NCI-H2081 treated with DMSO at 0.1 percent for 48 hours (cell line): ENCODE measurements around the gene ALKBH5.
A peak's percentile ranks its signal among the peaks of the same experiment; 100 is the strongest.

Experiments used
- DNase-seq: peaks from one replicate; lab custom pipeline; 2025; lab: John Stamatoyannopoulos, UW

The ALKBH5 gene

DNA sequence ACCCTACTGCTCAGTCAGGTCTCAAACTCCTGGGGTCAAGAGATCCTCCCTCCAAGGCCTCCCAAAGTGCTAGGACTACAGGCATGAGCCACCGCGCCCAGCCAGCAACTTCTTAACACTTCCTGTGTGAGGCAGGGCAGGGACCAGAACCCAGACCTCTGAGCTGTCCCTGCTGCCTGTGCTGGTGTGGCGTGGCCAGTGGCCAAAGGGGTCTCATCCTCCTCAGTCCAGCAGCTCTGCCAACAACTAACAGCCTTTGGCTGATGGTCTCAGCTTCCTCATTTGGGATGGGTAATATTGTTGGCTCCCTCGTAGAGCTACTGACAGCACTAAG, 40.4 kb downstream of the ALKBH5 start:
- no peak for DNase-seq

DNA sequence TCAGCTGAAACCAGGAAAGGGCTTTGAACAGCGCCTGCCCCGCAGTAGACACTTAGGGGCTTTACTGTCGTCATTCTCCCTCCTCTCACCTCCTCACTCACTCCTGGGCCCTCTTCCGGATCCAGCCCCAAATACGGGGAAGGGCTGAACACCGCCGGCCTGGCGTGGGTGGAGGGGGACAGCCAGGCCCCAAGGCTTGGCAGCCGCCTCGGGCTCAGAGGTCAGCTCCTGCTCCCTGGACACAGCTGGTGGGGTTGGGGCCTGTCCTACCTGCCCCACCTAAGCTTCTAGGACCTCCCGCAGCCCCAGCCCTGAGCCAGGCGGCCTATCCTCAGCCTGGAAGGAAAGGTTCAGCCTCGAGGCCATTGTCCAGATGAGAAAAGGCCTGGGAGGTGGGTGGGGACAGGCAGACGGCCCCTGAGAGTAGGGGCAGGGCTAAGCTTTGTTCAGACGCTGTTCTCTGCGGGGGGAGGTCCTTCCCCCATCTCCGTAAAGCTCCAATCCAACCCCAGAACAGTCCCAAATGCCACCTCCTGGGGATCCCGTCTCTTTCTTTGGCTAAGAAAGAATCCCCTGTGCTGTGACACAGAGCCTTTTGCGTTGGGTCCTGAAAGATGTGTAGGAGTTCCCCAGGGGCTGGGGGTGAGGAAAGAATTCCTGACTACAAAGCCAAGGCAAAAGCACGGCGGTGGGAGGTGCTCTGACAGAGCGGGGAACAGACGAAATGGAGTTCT, 40.9 kb downstream of the ALKBH5 start:
- DNase-seq, result no peak

DNA sequence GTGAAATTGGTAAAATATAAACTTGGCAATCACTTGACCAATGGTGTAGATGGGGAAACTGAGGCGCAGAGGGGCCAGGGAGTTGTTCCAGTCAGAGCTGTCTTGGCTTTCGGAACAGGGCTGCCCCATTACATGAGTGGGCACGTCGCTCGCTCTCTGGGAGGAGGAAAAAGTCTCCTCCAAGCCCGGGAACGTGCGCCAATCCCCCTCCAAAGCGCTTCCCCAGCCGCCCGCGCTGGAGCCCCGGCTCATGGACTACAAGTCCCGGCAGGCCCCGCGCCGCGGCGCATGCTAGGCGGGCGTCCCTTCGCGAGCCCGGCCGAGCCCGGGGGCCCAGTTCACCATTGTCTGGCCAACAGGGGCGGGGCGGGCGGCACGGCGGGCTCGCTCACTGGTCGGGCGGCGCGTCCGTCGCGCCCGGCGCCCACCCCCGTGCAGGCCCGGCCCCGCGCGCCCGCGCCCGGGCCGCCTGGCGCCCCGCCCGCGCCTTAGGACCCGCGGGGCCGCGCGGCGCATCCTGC, 41.6 kb downstream of the ALKBH5 start, which contains the start of gene LLGL1:
Gene LLGL1, plus strand, starts transcription at position 515 of the 521 bp plus-strand sequence. CDS start 48 bp downstream, outside the sequence.
- DNase-seq, result peak; percentile 32

DNA sequence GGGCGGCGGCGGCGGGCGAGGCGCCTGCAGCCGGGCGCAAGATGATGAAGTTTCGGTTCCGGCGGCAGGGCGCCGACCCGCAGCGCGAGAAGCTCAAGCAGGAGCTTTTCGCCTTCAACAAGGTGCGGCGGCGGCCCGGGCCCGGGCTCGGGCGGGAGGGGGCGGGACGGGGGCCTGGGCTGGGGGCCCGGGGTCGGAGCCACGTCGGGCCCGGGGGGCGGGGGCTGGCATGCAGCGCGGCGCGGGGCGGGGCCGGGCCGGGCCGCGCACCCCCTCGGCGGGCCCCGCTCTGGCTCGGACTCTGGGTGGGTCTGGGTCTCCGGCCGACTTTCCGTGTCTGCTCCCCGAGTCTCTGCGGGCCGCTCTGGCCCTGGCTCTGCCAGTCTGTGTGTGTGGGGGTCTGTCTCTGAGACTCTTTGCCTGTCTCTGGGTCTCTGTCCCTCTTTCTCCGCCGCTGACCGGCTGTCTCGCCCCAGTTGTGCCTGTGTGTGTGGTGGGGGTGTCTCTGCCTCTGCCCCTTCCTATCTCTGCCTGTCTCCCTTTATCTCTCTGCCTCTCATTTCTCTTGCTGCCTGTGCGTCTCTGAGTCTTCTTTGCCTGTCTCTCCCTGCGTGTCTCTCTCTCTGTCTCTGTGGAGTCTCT, 42.1 kb downstream of the ALKBH5 start:
- DNase-seq, result no peak

DNA sequence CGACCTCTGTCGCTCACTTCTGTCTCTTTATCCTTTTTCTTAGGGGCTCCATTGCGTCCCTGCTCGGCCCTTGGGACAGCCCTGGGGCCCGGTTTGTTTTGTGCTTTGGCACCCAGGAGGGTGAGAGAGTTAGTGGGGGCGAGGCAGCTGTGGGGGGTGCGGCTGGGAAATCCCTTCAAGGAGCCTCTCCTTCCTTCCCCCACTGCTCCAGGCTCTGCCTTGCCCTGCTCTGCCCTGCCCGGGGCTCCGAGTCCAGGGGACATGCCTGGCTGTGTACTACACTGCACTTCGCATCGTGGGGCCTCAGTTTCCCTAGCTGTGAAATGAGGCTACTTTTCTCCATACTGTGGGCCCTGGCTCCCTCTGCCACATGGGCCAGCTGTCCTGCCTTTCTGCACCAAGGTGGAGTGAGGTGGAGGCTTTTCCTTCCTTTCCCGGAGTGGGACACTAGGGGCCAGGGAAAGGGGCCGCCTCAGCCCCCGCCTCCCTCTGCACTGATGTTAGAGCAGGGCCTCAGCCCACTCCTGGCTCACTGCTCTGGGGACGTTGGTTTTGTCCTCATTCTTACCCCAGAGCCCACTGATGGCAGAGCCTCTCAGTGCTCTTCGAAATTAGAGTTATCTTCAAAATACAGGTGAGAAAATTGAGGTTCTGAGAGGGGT, 42.8 kb downstream of the ALKBH5 start:
- DNase-seq, result no peak

DNA sequence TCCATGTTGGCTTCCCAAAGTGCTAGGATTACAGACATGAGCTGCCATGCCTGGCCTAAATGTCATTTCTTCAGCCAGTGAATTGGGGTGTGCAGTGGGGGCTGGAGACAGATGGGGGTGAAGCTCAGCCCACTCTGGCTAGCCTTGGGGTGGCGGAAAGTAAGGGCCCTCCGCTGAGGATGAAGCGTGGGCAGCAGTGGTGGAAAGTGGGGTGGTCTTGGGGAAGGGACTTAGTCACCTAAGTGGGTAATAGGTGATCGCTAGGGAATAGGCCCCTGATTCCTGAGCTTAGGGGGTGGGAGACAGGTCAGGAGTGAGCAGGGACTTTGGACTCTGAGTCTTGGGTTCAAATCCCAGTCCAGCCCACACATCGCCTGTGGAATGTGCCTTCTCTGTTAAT, 44.0 kb downstream of the ALKBH5 start:
- DNase-seq, result no peak

DNA sequence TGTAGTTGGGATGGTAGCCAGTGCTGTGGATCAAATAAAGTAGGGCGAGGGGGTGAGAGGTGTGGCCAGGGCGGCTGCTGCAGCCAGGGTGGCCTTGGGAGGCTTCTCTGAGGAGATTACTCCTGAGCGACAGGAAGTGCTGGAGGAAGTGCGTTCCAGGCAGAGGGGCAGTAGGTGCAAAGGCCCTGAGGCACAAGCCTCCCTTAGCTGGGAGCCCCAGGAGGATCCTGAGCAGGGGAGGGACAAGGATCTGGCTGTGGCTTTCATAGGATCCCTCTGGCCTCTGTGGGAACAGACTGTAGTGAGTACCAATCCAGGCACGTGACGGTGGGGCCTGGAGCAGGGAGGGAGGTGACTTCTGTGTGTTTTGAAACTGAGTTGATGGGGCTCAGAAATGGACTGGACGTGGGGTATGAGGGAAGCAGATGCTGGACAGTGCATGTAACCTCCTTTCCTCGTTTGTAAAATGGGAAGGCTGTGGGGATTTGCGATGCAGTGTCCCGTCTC, 44.6 kb downstream of the ALKBH5 start:
- no peak for DNase-seq

DNA sequence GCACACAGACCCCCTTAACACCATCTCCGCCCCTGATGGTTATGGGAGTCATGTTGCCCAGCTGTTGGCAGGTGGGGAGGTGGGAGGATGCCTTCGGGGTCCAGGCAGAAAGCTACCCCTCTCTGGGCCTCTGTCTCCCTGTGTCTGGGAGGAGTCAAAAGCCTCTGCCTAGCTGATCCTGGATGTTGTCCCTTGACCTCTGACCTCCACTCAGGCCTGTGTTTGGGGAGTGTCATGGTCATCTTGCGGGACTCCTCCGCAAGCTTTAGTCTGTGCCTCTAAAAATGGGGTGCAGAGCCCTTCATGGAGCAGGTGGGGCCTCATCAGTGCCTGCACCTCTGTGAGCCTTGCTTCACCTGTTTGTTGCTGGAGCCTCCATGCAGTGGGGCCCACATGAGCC, 45.6 kb downstream of the ALKBH5 start:
- DNase-seq, result no peak

DNA sequence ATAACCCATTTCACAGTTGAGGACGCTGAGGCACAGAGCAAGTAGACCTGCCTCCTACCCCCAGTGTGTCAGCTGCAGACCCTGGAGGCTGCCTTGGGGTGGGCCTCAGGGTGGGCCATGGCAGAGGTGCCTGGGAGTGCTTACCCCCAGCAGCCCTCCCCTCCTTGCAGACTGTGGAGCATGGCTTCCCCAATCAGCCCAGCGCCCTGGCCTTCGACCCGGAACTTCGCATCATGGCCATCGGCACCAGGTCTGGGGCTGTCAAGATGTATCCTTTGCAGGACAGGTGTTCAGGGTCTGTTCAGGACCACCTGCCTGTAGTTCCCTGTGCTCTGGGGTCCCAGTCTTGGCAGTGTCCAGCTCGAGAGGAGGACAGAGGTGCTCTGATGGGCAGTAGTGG, 46.1 kb downstream of the ALKBH5 start:
- no peak for DNase-seq

DNA sequence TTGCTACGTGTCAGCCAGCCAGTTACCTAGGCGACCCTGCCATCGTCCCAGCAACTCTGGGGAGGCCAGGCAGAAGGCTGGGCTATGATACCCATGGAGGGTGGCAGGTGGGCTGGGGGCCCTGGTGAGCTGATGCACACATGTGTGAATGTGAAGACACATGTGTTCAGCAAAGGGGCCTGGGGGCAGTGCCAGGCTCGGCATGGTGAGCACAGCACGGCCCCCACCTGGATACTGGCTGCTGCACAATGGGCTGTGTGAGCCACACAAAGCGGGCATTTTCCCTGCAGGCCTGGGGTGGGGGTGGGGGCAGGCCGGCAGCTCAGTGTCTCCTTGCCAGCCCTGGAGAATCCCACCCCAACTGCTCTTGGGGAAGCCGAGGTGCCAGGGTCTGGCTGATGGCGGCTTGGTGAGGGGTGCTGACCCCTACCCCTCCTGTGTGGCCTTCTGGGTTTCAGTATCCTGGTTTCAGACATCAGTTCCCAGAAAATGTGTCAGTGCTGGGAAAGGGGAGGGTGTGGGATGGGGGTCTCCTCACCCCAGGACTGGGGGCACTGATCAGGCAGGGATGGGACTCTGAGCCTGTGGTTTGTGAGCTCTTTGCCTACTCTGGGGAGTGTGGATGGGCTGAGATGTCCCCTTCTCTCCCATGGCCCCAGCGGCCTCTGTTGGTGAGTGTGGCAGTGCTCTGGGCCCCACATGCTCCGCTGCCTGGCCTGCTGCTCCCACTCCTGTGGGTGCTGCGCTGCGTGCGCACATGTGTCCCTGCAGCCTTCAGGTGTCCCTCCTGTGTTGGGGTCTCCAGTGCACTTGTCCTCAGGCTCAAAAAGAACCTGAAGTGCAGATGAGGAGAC, 46.9 kb downstream of the ALKBH5 start:
- no peak for DNase-seq

DNA sequence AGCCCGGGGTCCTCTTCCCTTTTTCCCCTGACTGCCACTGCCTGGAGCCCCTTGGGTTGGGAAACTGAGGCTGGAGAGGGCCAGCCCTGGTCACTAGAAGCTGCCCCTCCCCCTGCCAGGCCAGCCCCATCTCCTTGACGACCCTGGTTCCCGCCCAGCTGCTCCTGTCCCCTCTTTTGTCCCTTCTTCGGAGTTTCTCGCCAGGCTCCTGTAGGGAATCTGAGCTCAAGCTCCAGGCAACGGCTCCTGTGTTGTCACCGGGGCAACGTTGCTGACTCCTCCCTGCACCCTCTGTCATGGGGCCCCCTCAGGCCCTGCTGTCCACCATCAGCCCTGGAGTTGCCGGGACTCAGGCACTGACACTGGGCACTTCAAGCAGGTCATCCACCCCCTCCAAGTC, 47.5 kb downstream of the ALKBH5 start:
- DNase-seq, result no peak

DNA sequence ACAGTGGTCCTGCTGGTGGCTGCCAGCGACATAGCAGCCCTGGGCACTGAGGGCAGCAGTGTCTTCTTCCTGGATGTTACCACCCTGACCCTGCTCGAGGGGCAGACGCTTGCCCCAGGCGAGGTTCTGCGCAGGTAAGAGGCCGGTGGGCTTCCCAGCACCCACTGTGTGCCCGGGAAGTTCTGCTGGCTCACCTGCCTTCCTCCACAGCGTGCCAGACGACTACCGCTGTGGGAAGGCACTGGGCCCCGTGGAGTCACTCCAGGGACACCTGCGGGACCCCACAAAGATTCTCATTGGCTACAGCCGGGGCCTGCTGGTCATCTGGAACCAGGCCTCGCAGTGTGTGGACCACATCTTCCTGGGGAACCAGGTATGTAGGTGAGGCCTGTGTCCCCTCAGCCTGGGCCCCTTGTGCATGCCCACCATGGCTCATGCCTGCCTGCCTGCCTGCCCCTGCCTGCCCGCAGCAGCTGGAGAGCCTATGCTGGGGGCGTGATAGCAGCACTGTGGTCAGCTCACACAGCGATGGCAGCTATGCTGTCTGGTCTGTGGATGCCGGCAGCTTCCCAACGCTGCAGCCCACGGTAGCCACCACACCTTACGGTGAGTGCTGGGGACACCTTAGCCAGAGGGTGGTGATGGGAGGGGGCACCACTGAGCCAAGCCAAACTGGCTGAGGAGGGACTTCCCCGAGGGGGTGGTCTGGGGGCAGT, 50.3 kb downstream of the ALKBH5 start:
- no peak for DNase-seq

DNA sequence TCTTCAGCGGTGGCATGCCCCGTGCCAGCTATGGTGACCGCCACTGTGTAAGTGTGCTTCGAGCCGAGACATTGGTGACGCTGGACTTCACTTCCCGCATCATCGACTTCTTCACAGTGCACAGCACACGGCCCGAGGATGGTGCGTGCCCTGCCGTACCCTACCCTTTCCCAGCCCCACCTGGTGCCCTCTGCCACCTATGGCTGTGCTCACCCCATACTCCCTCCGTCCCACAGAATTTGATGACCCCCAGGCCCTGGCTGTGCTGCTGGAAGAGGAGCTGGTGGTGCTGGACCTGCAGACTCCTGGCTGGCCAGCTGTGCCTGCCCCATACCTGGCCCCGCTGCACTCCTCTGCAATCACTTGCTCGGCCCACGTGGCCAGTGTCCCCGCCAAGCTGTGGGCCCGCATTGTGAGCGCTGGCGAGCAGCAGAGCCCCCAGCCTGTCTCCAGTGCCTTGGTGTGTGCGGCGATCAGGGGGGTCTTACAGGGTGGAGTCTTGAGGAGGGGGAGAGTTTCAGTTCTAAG, 51.3 kb downstream of the ALKBH5 start:
- no peak for DNase-seq

DNA sequence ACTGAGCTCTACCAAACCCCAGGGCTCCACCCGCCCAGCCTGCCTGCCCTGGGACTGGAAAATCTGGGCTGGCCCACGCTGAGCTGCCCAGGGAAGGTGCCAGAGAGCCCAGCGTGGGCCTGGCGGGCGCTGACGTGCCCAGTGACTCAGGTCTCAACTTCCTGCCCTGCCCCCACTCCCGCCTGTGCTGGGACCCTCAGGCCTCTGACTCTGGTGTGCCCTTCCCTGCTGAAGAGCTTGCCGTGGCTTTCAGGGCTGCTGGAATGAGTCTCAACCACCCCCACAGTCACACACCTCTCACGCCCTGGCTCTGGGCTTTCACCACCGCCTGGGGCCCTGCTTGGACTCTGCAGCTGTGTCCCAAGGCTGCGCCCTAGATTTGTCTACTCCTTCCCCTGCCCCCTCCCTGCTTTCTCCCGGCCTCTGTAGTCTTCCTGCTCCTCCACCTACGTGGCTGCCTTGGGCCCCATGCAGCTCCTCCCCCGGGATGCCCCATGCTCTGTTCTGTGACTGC, 52.2 kb downstream of the ALKBH5 start:
- DNase-seq, result no peak

DNA sequence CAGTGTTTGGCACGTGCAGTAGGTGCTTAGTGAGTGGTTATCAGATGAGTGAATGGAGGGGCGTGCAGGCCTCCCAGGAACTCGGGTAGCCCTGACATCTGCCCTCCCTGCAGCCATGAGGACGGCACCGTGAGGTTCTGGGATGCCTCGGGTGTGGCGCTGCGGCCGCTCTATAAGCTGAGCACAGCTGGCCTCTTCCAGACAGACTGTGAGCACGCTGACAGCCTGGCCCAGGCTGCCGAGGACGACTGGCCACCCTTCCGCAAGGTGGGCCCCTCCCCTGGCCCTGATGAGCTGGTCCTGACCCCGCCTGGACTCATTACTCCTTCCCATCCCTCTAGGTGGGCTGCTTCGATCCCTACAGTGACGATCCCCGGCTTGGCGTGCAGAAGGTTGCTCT, 52.9 kb downstream of the ALKBH5 start:
- DNase-seq, result no peak

DNA sequence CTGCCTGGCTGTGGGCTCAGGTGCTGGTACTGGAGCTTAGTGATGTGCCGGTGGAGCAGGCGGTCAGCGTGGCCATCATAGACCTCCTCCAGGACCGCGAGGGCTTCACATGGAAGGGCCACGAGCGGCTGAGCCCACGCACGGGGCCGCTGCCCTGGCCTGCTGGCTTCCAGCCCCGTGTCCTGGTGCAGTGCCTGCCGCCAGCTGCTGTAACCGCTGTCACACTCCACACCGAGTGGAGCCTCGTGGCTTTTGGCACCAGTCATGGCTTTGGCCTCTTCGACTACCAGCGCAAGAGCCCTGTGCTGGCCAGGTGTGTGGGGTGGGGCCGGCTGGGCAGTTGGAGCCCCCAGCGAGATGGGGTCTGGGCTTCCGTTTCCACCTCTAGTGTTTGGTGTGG, 53.8 kb downstream of the ALKBH5 start:
- DNase-seq, result no peak

DNA sequence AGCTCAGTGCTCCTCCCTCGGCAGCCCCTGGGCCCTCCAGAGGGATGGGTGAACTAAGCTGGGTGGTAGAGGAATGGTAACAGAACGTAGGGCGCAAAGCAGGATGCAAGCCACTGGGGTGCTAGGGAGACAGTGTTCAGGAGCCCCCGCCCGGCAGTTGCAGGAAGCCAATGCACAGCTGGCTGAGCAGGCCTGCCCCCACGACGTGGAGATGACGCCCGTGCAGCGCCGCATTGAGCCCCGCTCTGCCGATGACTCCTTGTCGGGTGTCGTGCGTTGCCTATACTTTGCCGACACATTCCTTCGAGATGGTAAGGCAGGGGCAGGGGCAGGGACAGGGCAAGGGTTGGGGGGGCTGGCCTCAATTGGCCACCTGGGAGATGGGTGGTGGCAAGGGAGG, 54.7 kb downstream of the ALKBH5 start:
- DNase-seq, result no peak

DNA sequence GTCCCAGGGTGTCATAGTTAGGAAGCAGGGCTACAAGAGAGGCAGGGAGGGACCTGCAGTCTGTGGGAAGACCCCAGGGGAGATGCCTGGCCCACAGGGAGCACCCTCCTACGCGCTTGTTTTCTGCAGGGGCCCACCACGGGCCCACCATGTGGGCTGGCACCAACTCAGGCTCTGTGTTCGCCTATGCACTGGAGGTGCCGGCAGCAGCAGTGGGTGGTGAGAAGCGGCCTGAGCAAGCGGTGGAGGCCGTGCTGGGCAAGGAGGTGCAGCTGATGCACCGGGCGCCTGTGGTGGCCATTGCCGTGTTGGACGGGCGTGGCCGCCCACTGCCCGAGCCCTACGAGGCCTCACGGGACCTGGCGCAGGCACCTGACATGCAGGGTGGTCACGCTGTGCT, 56.8 kb downstream of the ALKBH5 start:
- DNase-seq, result no peak

DNA sequence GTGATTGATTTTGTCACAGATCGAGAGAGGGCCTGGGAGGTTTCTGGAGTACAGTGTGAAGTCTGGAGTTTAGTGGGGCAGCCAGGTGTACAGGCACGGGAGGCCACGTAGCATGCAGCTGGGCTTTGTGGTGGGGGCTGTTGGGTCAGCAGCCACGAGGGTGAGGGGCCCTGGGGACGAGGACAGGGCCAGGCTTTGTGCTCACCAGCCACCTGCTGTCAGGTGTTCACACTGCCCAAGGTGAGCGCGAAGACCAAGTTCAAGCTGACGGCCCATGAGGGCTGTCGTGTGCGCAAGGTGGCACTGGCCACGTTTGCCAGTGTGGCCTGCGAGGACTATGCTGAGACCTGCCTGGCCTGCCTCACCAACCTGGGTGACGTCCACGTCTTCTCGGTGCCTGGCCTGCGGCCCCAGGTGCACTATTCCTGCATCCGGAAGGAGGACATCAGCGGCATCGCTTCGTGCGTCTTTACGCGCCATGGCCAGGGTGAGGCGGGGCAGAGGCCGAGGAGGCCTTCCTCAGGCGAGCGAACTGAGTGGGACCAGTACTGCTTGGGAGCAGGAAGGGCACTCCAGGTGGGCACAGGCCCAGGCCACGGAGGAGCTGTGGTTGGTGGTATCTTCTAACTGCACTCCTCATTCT, 57.7 kb downstream of the ALKBH5 start:
- DNase-seq, result no peak

DNA sequence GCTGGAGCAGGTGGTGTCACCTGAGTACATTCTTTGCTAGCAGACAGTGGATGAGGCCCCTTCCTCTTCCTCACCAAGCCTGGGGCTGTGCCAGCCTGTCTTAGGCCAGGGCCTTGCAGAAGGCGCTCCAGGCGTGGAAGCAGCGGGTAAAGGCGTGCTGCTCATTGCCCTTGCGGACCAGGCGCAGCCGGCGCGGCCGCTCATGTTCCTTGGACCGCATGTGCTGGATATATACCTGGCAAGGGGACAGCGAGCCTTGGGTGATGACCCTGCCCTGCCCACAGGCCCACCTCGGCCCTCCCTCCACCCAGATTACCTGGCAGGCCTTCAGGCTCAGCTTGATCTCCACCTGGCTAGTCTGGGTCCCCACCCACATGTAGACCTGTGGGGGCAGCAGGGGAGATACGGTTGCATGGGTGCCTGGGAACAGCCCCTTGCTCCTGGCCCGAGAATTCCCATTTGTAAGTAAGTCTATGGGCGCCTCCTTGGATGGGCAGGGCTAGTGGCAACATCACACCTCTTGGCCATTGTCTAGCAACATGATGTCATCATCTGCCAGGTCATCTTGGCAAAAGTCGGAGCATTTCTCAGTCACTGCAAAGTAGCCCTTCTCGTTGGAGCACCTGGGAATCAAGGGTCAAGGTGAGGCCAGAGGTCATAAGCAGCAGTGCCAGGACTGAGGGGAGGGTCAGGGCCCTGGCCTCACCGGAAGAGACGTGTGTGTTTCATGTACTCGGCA, 61.6 kb downstream of the ALKBH5 start:
- no peak for DNase-seq
